22Rv1 (cell line): ENCODE data around the gene GALNT18.

Experiments used
- H3K27ac ChIP-seq: fragments of 450-650 bp; 2 replicates; pipeline ENCODE4 v1.5.1; 2017
- CTCF ChIP-seq: fragments of 450-650 bp; IDR thresholded peaks from 2 replicates; pipeline ENCODE4 v1.5.1; 2017; ENCODE audit warnings: mild to moderate bottlenecking
- ZFX ChIP-seq: fragments of 450-650 bp; IDR thresholded peaks from 2 replicates; pipeline ENCODE4 v1.6.1; 2017; ENCODE audit warnings: antibody characterized with exemption, borderline replicate concordance

Gene GALNT18

GRCh38 chr11:11420191-11420898, 201.5 kb downstream of the GALNT18 start:
- TF ChIP-seq ZFX: no peak
- no peak for TF ChIP-seq CTCF
- no peak overlapping the region for H3K27ac ChIP-seq

GRCh38 chr11:11419747-11420146, 202.1 kb downstream of the GALNT18 start:
- TF ChIP-seq CTCF: no peak
- no peak for TF ChIP-seq ZFX
- H3K27ac ChIP-seq: no peak overlapping the region

GRCh38 chr11:11416917-11417316, 204.9 kb downstream of the GALNT18 start:
- TF ChIP-seq ZFX (no peak), CTCF (no peak)
- H3K27ac ChIP-seq: no peak overlapping the region

- TF ChIP-seq CTCF: no peak
- TF ChIP-seq ZFX: no peak
- no peak overlapping the region for H3K27ac ChIP-seq
Measured at GRCh38 chr11:11416502-11416901, 205.3 kb downstream of the GALNT18 start.

- H3K27ac ChIP-seq: no peak overlapping the region
- TF ChIP-seq CTCF: no peak
- TF ChIP-seq ZFX: no peak
Measured at GRCh38 chr11:11415901-11416300, 205.9 kb downstream of the GALNT18 start.

GRCh38 chr11:11414996-11415395, 206.8 kb downstream of the GALNT18 start:
- TF ChIP-seq CTCF (no peak), ZFX (no peak)

GRCh38 chr11:11413776-11414175, 208.0 kb downstream of the GALNT18 start:
- no peak overlapping the region for H3K27ac ChIP-seq
- TF ChIP-seq ZFX (no peak), CTCF (no peak)

More at GRCh38 chr11:11414996-11415395, 206.8 kb downstream of the GALNT18 start:
- no peak overlapping the region for H3K27ac ChIP-seq
